ENCODE results near the gene PIGQ. TPM values are rescaled to one million over a fixed set of nuclear protein-coding genes. Genes with fewer than 3 reads are reported as not detected.

PIGQ gene
- total and polyA plus RNA-seq, 2 of the 13 experiments (the other 11 are each of a cell fraction or from before 2014, with no cell fraction given): 7.7 to 19.7 TPM

DNA sequence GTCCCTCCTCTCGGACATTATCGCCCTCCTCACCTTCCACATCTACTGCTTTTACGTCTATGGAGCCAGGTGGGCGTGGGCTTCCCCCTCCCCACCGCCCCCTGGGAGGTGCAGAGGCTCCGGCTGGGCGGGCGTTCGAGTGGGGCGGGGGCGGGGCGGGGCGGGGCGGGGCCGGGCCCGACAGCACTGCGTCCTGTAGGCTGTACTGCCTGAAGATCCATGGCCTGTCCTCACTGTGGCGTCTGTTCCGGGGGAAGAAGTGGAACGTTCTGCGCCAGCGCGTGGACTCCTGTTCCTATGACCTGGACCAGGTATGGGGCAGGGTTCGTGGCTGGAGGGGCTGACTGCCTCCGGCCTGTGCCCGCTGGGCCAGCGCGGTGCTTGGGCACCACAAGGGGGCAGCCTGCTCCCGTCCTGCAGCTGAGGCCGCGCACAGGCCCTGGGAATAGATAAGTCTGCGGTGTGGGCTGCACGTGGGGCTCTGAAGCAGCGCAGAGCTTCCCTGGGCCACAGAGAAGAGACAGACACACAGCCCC lies 9.2 kb downstream of the PIGQ start (continued):
- TF ChIP-seq, protein P1, sequence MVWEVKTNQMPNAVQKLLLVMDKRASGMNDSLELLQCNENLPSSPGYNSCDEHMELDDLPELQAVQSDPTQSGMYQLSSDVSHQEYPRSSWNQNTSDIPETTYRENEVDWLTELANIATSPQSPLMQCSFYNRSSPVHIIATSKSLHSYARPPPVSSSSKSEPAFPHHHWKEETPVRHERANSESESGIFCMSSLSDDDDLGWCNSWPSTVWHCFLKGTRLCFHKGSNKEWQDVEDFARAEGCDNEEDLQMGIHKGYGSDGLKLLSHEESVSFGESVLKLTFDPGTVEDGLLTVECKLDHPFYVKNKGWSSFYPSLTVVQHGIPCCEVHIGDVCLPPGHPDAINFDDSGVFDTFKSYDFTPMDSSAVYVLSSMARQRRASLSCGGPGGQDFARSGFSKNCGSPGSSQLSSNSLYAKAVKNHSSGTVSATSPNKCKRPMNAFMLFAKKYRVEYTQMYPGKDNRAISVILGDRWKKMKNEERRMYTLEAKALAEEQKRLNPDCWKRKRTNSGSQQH (CRISPR knock-in tag; IDR thresholded peaks at IDR 0.05; ENCODE audit: low read depth): no peak
- TF ChIP-seq PCBP2 (optimal IDR thresholded peaks at IDR 0.05; ENCODE audit: low read depth, low read length, poor library complexity, severe bottlenecking) (no peak), ATF7 (IDR thresholded peaks at IDR 0.05) (no peak), ATF7 (CRISPR knock-in tag; IDR thresholded peaks at IDR 0.05) (no peak), SCMH1 (CRISPR knock-in tag; IDR thresholded peaks at IDR 0.05; ENCODE audit: borderline replicate concordance) (no peak), GABPB1 (CRISPR knock-in tag; IDR thresholded peaks at IDR 0.05) (peak; percentile 72), ISX (CRISPR knock-in tag; conservative IDR thresholded peaks at IDR 0.05) (no peak), GTF3A (CRISPR knock-in tag; conservative IDR thresholded peaks at IDR 0.05) (no peak), KDM5B (CRISPR knock-in tag; IDR thresholded peaks at IDR 0.05; ENCODE audit: borderline replicate concordance) (no peak), ZNF558 (CRISPR knock-in tag; IDR thresholded peaks at IDR 0.05; ENCODE audit: borderline replicate concordance) (0 out of 2 replicates have a peak, but pooled peaks have one; percentile 50), SNAPC2 (CRISPR knock-in tag; IDR thresholded peaks at IDR 0.05) (no peak), MXD4 (CRISPR knock-in tag; IDR thresholded peaks at IDR 0.05) (0 out of 2 replicates have a peak, but pooled peaks have one; percentile 32), MED1 (CRISPR knock-in tag; IDR thresholded peaks at IDR 0.05) (peak; percentile 39; the same call in 1 of the 2 replicates), STAT5B (CRISPR knock-in tag; IDR thresholded peaks at IDR 0.05) (no peak), ZNF614 (CRISPR knock-in tag; IDR thresholded peaks at IDR 0.05; ENCODE audit: borderline replicate concordance) (no peak), FOSL1 (CRISPR knock-in tag; IDR thresholded peaks at IDR 0.05; ENCODE audit: borderline replicate concordance) (no peak)
- TF ChIP-seq, protein P2, sequence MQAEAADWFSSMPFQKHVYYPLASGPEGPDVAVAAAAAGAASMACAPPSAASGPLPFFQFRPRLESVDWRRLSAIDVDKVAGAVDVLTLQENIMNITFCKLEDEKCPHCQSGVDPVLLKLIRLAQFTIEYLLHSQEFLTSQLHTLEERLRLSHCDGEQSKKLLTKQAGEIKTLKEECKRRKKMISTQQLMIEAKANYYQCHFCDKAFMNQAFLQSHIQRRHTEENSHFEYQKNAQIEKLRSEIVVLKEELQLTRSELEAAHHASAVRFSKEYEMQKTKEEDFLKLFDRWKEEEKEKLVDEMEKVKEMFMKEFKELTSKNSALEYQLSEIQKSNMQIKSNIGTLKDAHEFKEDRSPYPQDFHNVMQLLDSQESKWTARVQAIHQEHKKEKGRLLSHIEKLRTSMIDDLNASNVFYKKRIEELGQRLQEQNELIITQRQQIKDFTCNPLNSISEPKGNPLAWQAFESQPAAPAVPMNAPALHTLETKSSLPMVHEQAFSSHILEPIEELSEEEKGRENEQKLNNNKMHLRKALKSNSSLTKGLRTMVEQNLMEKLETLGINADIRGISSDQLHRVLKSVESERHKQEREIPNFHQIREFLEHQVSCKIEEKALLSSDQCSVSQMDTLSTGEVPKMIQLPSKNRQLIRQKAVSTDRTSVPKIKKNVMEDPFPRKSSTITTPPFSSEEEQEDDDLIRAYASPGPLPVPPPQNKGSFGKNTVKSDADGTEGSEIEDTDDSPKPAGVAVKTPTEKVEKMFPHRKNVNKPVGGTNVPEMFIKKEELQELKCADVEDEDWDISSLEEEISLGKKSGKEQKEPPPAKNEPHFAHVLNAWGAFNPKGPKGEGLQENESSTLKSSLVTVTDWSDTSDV (CRISPR knock-in tag; IDR thresholded peaks at IDR 0.05): no peak
- TF ChIP-seq, protein P3, sequence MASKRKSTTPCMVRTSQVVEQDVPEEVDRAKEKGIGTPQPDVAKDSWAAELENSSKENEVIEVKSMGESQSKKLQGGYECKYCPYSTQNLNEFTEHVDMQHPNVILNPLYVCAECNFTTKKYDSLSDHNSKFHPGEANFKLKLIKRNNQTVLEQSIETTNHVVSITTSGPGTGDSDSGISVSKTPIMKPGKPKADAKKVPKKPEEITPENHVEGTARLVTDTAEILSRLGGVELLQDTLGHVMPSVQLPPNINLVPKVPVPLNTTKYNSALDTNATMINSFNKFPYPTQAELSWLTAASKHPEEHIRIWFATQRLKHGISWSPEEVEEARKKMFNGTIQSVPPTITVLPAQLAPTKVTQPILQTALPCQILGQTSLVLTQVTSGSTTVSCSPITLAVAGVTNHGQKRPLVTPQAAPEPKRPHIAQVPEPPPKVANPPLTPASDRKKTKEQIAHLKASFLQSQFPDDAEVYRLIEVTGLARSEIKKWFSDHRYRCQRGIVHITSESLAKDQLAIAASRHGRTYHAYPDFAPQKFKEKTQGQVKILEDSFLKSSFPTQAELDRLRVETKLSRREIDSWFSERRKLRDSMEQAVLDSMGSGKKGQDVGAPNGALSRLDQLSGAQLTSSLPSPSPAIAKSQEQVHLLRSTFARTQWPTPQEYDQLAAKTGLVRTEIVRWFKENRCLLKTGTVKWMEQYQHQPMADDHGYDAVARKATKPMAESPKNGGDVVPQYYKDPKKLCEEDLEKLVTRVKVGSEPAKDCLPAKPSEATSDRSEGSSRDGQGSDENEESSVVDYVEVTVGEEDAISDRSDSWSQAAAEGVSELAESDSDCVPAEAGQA (IDR thresholded peaks at IDR 0.05; ENCODE audit: low read depth): no peak
- TF ChIP-seq, protein P3 (CRISPR knock-in tag; IDR thresholded peaks at IDR 0.05; ENCODE audit: borderline replicate concordance): no peak
- TF ChIP-seq, protein P4, sequence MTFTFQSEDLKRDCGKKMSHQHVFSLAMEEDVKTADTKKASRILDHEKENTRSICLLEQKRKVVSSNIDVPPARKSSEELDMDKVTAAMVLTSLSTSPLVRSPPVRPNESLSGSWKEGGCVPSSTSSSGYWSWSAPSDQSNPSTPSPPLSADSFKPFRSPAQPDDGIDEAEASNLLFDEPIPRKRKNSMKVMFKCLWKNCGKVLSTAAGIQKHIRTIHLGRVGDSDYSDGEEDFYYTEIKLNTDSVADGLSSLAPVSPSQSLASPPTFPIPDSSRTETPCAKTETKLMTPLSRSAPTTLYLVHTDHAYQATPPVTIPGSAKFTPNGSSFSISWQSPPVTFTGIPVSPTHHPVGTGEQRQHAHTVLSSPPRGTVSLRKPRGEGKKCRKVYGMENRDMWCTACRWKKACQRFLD (CRISPR knock-in tag; IDR thresholded peaks at IDR 0.05; ENCODE audit: borderline replicate concordance): no peak

Measured in HepG2 (cell line).